ENCODE data around the gene LAMC1.

GRCh38 chr1:183147735-183148134 lies 124.5 kb downstream of the LAMC1 start:
- TF ChIP-seq ELF1 (IDR thresholded peaks at IDR 0.05): no peak
- TF ChIP-seq EZH2phosphoT487 (IDR thresholded peaks at IDR 0.05; ENCODE audit: borderline replicate concordance, low read depth): no peak
- no peak for TF ChIP-seq JUND (IDR thresholded peaks at IDR 0.05)
- no peak for TF ChIP-seq CTCF (IDR thresholded peaks at IDR 0.05)
- TF ChIP-seq POLR2AphosphoS5 (IDR thresholded peaks at IDR 0.05; ENCODE audit: low read depth, low read length): no peak
- TF ChIP-seq GABPA (IDR thresholded peaks at IDR 0.05; ENCODE audit: low read depth): no peak
- no peak for TF ChIP-seq FOXM1 (IDR thresholded peaks at IDR 0.05; ENCODE audit: low read depth)
- no peak for TF ChIP-seq SMC3 (IDR thresholded peaks at IDR 0.05; ENCODE audit: low read depth, low read length)
- no peak for TF ChIP-seq USF2 (IDR thresholded peaks at IDR 0.05; ENCODE audit: borderline replicate concordance, low read depth, low read length)
- TF ChIP-seq CHD2 (IDR thresholded peaks at IDR 0.05; ENCODE audit: low read length, partially characterized antibody): no peak
- no peak for TF ChIP-seq EP300 (IDR thresholded peaks at IDR 0.05; ENCODE audit: borderline replicate concordance in 1 of 2, low read depth in 1 of 2, low read length in 1 of 2)

Measured in SK-N-SH (cell line).